K562 (cell line): Measurements from ENCODE around the gene ZNF24. TPM values are rescaled to one million over a fixed set of nuclear protein-coding genes. Genes with fewer than 3 reads are reported as not detected.
A peak's percentile ranks its signal among the peaks of the same experiment; 100 is the strongest.

Experiments used
- ARID1B ChIP-seq: fragments of 450-650 bp; IDR thresholded peaks from 2 replicates; pipeline ENCODE4 v1.6.1; 2016; ENCODE audit warnings: antibody characterized with exemption, mild to moderate bottlenecking, inconsistent platforms
- CBFA2T3 ChIP-seq: fragments of 450-650 bp; IDR thresholded peaks from 2 replicates; pipeline ENCODE4 v1.6.1; 2017
- CTBP1 ChIP-seq: fragments of 450-650 bp; IDR thresholded peaks from 2 replicates; pipeline ENCODE4 v1.6.1; 2016; ENCODE audit warnings: borderline replicate concordance
- FOSL1 ChIP-seq: fragments of 200-800 bp; sonication (Bioruptor generic); conservative IDR thresholded peaks from 2 replicates; pipeline ENCODE4 v1.6.1; 2016; ENCODE audit warnings: missing genetic modification characterization, missing compliant biosample characterization
- FOXK2 ChIP-seq, 2 experiments: fragments of 450-650 bp; IDR thresholded peaks in 1 of 2; conservative IDR thresholded peaks in 1 of 2; 2 replicates each; pipeline ENCODE4 v1.6.1; 2016; ENCODE audit warnings: low read depth in 2 of 2, mild to moderate bottlenecking in 1 of 2
- KLF16 ChIP-seq: IDR thresholded peaks from 2 replicates; pipeline ENCODE4 v1.6.1; 2016; ENCODE audit warnings: antibody characterized with exemption
- MAFG ChIP-seq: fragments of 450-650 bp; conservative IDR thresholded peaks from 2 replicates; pipeline ENCODE4 v1.6.1; 2016; ENCODE audit warnings: missing genetic modification characterization, missing compliant biosample characterization
- MEIS2 ChIP-seq: fragments of 450-650 bp; IDR thresholded peaks from 2 replicates; pipeline ENCODE4 v1.6.1; 2014; ENCODE audit warnings: mild to moderate bottlenecking; ENCODE audit not compliant: partially characterized antibody
- SMARCA4 ChIP-seq: fragments of 450-650 bp; IDR thresholded peaks from 2 replicates; pipeline ENCODE4 v1.6.1; 2016
- TEAD4 ChIP-seq, 2 experiments: sonication (generic) in 1 of 2; formaldehyde crosslinking in 1 of 2; IDR thresholded peaks; 2 replicates each; pipeline versions ENCODE4 v1.6.1 to v1.8.0; 2012 to 2022; ENCODE audit warnings: borderline replicate concordance in 1 of 2, inconsistent platforms in 1 of 2, low read length in 1 of 2, mild to moderate bottlenecking in 1 of 2, missing genetic modification reagents in 1 of 2
- ZBTB40 ChIP-seq, 2 experiments: fragments of 450-650 bp in 1 of 2; sonication (generic) in 1 of 2; formaldehyde crosslinking in 1 of 2; IDR thresholded peaks; 2 replicates each; pipeline versions ENCODE4 v1.7.1 to v1.9.0; 2016 to 2022; ENCODE audit warnings: inconsistent platforms in 1 of 2, mild to moderate bottlenecking in 1 of 2, missing genetic modification reagents in 1 of 2
- ZNF436 ChIP-seq: fragments of 250-450, 450-650 bp; sonication (Bioruptor Pico); formaldehyde crosslinking; IDR thresholded peaks from 2 replicates; pipeline ENCODE4 v1.7.0; 2020; ENCODE audit warnings: mild to moderate bottlenecking
- ZNF717 ChIP-seq: fragments of 250-450 bp; sonication (Bioruptor Pico); IDR thresholded peaks from 2 replicates; pipeline ENCODE4 v1.5.0; 2021
- ZNF75A ChIP-seq: fragments of 450-650 bp; formaldehyde crosslinking; IDR thresholded peaks from 2 replicates; pipeline ENCODE4 v1.4.0; 2020; ENCODE audit warnings: mild to moderate bottlenecking
- polyA plus RNA-seq, 8 experiments: library from polyadenylated mRNA; depleted of rRNA in 4 of 8; stranded (reverse) in 5 of 8; unstranded in 3 of 8; fragments of >200 nt; fragmentation: Nextera tagmentation in 2 of 8; fragmentation: Illumina TruSeq in 1 of 8; extraction: Ambion mirVana in 2 of 8; extraction: Trizol in 1 of 8; gene quantifications; 2 replicates each; pipeline versions ENCODE4 v1.2.1 to v1.2.3, GENCODE V29; 2011 to 2014; ENCODE audit warnings: inconsistent platforms in 1 of 8, missing spikeins in 1 of 8
- total RNA-seq, 7 experiments: library from RNA; depleted of rRNA in 6 of 7; stranded (reverse); fragments of >200 nt in 6 of 7; fragmentation: Illumina TruSeq in 2 of 7; extraction: Trizol in 2 of 7; gene quantifications; 2 replicates each; pipeline versions ENCODE4 v1.2.1 to v1.2.3, GENCODE V29; 2011 to 2021; ENCODE audit warnings: low replicate concordance in 1 of 7
- TF ChIP-seq, protein P1 (sequence below): fragments of 250-450 bp; sonication (Bioruptor Pico); IDR thresholded peaks from 2 replicates; pipeline ENCODE4 v1.8.0; 2021; ENCODE audit warnings: mild to moderate bottlenecking, moderate library complexity
- TF ChIP-seq, protein P2 (sequence below): IDR thresholded peaks from 2 replicates; pipeline ENCODE4 v1.6.1; 2014; ENCODE audit warnings: antibody characterized with exemption

Gene ZNF24
- total and polyA plus RNA-seq, 9 of the 15 experiments (the other 6 are each of a cell fraction or from before 2014, with no cell fraction given) = 35.7 to 72.8 (median 54.1) TPM

DNA sequence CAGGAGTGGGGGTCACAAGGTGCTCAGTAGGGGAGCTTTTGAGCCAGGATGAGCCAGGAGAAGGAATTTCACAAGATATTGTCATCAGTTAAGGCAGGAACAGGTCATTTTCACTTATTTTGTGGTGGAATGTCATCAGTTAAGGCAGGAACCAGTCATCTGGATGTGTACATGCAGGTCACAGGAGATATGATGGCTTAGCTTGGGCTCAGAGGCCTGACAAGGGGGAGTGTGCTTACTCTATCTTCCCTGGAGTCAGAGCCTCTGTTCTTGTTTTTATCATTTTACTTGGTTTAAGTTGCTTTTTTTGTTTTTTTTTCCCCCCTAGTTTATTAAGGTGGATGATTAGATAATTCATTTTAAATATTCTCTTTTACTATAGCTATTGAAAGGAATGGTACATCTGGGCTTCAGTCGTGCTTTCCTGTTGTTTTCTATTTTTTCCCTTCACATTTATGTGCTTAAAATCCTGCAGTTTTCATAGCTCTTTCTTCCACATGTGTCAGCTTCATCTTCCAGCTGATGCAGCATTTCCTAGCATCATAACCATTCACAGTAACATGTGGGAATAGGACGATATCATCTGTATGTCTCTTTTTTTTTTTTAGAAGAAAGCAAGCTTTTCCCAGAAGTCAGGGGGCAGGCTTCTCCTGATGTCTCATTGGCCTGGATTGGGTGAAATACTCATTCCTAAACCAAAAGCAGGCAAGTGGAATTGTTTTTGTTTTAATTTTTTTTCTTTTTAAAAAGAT lies 17.5 kb upstream of the ZNF24 start (continued):
- TF ChIP-seq, protein P1, sequence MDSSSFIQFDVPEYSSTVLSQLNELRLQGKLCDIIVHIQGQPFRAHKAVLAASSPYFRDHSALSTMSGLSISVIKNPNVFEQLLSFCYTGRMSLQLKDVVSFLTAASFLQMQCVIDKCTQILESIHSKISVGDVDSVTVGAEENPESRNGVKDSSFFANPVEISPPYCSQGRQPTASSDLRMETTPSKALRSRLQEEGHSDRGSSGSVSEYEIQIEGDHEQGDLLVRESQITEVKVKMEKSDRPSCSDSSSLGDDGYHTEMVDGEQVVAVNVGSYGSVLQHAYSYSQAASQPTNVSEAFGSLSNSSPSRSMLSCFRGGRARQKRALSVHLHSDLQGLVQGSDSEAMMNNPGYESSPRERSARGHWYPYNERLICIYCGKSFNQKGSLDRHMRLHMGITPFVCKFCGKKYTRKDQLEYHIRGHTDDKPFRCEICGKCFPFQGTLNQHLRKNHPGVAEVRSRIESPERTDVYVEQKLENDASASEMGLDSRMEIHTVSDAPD (CRISPR knock-in tag) = no peak
- 0 out of 2 replicates have a peak, but pooled peaks have one; percentile 33 for TF ChIP-seq SMARCA4
- TF ChIP-seq ZNF717 = no peak
- TF ChIP-seq CBFA2T3 = peak; percentile 63
- peak in 1 of 2 experiments; percentile 25; a peak in 1 of 4 replicates for TF ChIP-seq FOXK2 (conservative IDR thresholded peaks at IDR 0.05 in 1 of 2, IDR thresholded peaks at IDR 0.05 in 1 of 2; ENCODE audit: low read depth in 2 of 2)
- TF ChIP-seq MEIS2 = peak; percentile 4
- TF ChIP-seq TEAD4 (IDR thresholded peaks at IDR 0.05; ENCODE audit: low read length) = peak; percentile 12; the same call in 1 of the 2 replicates
- no peak for TF ChIP-seq TEAD4 (CRISPR knock-in tag; IDR thresholded peaks at IDR 0.05; ENCODE audit: borderline replicate concordance)
- TF ChIP-seq ARID1B = peak; percentile 71
- TF ChIP-seq KLF16 = 0 out of 2 replicates have a peak, but pooled peaks have one; percentile 12
- TF ChIP-seq ZBTB40 (IDR thresholded peaks at IDR 0.05) = no peak
- TF ChIP-seq ZBTB40 (CRISPR knock-in tag; IDR thresholded peaks at IDR 0.05) = no peak
- TF ChIP-seq MAFG (tag) = peak; percentile 46
- TF ChIP-seq FOSL1 (tag) = peak; percentile 47
- TF ChIP-seq CTBP1 = peak; percentile 38; the same call in 1 of the 2 replicates
- no peak for TF ChIP-seq ZNF436
- TF ChIP-seq, protein P2, sequence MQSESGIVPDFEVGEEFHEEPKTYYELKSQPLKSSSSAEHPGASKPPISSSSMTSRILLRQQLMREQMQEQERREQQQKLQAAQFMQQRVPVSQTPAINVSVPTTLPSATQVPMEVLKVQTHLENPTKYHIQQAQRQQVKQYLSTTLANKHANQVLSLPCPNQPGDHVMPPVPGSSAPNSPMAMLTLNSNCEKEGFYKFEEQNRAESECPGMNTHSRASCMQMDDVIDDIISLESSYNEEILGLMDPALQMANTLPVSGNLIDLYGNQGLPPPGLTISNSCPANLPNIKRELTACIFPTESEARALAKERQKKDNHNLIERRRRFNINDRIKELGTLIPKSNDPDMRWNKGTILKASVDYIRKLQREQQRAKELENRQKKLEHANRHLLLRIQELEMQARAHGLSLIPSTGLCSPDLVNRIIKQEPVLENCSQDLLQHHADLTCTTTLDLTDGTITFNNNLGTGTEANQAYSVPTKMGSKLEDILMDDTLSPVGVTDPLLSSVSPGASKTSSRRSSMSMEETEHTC = no peak
- no peak for TF ChIP-seq ZNF75A (CRISPR knock-in tag)
